Measurements from ENCODE around the gene KIF12.
"Not testable (repeated sequence)": the region's sequence is repeated elsewhere in the genome, so short reads cannot be mapped to it uniquely, and the experiment has no call there.

KIF12 gene

DNA sequence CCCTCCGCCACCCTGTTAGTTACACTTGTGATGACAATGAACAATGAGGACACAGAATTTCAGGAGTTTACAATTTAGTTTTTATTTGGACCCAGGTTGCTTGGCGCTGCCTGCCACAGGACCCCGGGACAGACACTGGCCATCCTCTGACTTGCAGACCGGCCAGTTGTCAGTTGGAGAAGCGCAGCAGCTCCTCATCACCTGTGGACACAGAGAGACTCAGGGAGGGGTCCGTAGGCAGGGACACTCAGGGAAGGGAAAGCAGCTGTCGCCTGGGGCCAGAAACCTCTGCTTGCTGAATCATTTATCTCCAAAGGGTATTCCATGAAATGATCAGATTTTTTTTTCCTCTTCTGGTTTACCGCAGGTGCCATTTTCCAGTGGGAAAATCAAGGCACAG lies 39.0 kb downstream of the KIF12 start:
- no peak for DNase-seq

DNA sequence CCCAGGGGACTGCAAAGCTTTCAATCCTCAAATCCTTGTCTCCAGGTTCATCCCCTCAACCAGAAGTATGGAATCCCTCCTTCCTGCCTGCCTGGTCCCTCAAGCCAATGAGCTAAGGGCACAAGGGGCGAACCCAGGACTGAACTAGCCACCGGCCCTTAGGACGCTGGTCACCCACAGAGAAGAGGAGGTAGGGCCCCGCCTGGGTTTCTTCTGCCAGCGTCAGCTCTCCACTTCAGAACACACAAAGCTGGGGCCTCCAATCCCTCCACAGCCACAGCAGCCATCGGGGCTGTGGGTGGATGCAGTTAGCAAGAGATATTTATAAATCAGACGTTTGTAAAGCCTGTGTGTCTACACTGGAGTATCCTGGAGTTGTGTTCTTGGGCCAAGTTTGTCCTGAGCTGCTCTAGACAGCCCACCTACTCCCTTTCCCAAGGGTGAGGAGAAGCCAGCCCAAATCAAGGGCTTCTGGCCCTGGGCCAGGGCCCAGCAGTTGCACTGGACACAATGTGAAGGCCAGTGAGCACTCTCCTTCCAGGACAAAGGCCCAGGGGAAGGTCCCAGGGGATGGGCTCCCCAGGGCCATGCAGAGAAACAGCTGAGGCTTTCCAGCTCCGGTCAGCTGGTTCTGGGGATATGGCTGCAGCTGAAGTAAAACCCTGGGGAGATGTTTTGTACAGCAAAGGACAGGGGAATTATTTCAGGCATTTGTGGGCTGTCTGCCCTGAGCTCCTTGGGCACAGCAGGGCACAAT lies 39.9 kb downstream of the KIF12 start:
- no peak for DNase-seq

GRCh38 chr9:114058688-114059046 lies 40.4 kb downstream of the KIF12 start:
- DNase-seq, result no peak

GRCh38 chr9:114057161-114057885 lies 41.8 kb downstream of the KIF12 start:
- DNase-seq, result no peak

DNA sequence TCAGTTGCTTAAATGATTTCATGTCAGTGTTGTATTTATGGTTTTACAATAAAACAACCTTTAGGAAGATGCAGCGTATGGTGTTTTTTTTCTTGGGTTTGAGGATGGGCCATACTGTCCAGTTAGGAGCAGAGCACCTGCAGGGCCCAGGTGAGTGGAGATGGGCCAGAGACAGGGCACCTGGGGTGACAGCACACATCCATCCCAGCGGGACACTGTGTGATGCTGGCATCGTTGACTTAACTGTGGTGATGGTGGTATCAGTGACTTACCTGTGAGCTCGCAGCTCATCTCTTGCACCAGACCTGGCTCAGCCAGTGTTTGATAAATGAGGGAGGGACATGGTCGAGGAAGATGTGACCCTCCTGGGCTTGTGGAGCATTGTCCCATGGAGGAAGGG lies 42.6 kb downstream of the KIF12 start:
- DNase-seq, result no peak

DNA sequence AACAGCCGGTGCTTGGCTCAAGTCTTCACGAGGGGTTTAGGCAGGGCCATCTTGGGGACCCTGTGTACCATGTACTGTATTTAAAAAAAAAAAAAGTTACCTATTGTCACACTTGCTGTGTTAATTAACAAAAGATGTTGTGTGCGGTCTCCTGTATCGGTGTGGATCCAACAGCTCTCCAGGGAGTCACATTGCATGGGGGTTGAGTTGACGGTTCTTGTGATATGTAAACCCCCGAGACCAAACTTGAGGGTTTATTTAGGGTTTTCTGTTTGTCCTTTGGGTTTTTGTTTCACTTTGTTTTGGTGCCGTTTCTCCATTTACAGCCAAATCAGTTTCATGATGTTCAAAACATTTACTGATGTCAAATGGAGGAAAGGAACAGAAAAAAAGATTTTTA lies 43.2 kb downstream of the KIF12 start:
- no peak for DNase-seq

DNA sequence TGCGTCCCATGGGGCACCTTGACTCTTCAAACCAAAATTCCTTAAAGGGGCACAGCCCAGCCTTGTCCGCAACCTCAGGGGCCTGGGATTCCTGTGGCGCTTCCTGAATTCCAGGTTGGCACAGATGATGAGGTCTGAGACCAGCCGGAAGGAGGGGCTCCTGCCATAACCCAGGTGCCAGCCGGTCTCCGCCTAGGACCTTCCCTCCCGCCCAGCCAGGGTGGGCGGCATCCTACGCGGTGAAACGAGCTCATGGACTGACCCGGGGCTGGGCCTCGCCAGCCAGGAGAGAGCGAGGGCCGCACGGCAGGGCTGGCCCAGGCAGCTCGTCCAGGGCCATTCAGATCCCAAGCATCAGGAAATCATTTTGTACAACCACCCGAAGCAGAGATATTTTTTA lies 44.0 kb downstream of the KIF12 start:
- no peak for DNase-seq

DNA sequence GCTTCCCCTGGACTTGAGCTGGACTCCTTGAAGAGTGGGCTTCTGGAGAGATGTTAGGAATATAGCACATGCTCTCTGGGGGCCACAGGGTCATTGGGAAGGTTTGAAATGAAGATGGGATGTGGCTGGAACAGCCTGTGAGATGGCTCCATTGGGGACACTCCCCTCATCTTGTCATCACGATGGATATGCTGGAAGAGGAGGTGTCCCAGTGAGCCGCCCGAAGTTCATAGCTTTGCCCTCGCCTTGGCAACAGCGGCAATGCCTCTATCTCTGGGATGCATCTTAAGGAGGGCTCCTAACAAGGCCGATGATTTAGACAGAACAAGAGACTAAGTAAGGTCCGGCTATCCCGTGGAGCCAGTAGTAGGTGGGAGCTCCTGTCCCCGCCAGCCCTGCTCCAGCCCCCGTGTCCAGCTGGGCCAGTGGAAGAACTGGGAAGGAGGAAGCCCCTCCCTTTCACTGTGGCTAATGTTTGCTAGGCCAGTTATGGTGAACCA lies 44.9 kb downstream of the KIF12 start:
- no peak for DNase-seq

DNA sequence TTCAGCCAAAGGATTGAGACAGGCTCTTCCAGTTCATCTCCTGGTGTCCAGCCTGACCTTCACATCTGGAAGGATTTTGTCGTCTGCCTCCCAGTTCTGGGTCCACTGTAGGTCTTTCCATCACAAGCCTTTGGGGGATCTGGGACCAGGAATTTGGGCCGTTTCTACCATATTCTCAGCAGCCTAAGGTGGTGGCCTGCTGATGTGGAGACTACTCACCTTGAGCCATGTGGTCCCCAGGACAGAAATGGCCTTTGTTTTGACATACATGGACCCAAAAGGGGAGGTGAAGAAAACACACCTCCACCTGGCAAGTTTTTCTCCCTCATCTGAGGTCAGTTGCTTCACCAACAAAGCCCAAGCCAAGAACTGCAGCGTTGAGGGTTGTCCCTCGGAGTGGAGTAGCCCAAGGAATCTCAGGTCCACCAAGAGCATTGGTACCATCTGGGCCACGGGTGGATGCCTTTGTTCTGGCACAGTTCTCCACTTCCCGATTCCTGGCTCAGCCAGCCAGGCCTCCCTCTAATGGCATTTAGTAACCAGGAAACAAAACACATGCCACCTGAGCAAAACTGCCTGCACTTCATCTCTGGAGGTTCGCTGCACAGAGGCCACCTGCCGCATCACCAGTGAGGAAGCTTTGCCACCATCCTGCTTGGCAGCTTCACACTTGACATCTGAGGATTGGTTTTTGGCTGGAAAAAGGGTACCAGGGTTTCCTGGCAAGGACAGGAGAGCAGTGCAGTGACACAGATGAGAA lies 45.7 kb downstream of the KIF12 start:
- no peak for DNase-seq

GRCh38 chr9:114051706-114052105 lies 47.4 kb downstream of the KIF12 start:
- DNase-seq, result no peak

DNA sequence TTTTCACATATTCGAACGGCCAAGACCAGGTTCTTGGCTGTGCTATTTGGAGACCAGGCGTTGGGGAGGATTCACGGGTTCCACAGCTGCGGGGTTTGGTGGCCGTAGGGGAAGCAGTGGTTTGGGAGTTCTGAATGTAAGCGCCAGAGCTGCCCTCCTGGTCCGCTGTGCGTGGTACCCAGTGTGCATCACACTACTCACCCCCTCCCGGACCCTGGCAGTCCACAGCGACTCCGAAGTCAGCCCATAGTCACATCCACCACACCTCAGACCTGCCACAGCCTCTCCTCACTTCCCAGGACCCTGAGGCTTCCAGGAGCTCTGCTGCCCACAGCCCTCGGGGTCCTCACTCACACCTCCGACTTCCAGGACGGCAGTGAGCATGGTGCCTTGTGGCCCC lies 47.8 kb downstream of the KIF12 start:
- no peak for DNase-seq

DNA sequence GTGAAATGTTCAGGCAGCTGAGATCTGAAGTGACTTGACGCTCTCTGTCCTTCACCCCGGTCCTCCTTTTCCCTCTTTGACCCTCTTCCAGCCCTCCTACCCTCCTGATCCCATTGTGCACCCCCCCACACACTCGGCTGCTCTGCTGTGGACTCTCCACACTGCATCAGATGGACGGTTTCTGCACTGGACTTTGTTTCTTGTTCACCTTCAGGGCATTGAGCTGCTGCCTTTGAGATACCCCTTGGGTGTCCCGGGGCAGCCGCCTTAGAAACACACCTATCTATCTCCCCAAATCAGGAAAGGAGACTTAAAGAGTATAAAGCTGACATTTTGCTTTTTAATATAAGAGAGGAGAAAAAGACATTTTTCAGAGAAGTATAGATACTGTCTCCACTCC lies 48.4 kb downstream of the KIF12 start:
- DNase-seq, result no peak

DNA sequence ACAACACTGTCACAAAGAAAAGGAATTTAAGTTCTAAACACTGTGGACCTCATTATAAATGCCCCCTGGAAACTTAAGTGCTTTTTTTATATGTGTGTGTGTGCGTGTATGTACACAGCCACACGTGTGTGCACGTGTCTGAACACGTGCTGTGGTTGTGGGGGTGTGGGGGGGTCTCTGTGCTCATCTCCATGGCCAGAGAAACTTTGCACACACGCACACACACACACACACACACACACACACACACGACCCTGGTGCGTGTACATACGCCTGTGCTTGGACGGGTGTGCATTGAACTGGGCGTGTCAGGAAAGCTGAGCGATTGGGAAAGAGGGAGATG lies 48.9 kb downstream of the KIF12 start:
- DNase-seq, result no peak

- no peak for DNase-seq
Observed at GRCh38 chr9:114049441-114050225, 49.5 kb downstream of the KIF12 start.

DNA sequence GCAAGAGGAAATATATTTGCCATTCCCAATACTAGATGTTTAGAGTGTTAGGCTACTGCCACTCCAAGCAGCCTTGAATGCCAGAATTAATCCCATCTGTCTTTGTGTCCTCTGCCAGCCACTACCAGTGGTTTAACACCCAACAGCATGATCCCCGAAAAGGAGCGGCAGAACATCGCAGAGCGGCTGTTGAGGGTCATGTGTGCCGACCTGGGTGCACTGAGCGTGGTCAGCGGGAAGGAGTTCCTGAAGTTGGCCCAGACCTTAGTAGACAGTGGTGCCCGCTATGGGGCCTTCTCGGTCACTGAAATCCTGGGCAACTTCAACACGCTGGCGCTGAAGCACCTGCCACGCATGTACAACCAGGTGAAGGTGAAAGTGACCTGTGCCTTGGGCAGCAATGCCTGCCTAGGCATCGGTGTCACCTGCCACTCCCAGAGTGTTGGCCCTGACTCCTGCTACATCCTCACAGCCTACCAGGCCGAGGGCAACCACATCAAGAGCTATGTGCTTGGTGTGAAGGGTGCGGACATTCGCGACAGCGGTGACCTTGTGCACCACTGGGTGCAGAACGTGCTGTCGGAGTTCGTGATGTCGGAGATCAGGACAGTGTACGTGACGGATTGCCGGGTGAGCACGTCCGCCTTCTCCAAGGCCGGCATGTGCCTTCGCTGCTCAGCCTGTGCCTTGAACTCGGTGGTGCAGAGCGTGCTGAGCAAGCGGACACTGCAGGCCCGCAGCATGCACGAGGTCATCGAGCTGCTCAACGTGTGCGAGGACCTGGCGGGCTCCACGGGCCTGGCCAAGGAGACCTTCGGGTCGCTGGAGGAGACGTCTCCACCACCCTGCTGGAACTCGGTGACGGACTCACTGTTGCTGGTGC lies 50.3 kb downstream of the KIF12 start:
- DNase-seq, result no peak

- peak; percentile 3 for DNase-seq
Observed at GRCh38 chr9:114047717-114048116, 51.4 kb downstream of the KIF12 start.

DNA sequence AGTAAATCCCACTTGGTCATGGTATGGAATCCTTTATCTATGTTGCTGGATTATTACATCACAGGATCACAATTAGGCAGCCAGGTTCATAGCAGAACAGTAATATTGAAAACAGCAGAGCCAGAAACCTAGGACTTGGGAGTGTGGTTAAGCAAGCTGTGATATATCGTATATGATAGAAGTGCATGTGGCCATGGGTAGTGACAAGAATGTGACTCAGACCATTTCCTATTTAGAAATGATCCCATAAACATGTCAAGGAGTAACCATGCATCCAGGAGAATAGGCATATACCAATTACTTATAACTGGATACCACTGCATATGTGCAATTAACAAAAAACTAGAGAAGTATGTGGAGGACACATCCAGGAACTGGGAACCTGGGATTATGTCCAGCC lies 52.2 kb downstream of the KIF12 start:
- no peak for DNase-seq

DNA sequence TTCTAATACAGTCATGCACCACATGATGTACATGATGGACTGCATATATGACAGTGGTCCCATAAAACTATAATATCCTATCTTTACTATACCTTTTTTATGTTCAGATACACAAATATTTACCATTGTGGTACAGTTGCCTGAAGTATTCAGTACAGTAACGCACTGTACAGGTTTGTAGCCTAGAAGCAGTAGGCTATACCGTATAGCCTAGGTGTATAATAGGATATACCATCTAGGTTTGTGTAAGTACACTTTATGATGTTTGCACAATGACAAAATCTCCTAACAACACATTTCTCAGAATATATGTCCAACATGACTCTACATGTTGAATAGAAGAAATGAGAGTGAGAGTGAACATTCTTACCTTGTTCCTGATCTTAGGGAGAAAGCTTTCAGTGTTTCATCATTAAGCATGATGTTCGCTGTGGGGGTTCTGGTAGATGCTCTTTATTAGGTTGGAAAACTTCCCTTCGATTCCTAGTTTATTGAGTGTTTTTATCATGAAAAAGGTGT lies 52.8 kb downstream of the KIF12 start:
- DNase-seq, result no peak

- not testable (repeated sequence) for DNase-seq
Observed at GRCh38 chr9:114043660-114044059, 55.4 kb downstream of the KIF12 start.
